Brain microvascular endothelial cell (primary cell): ENCODE results near the gene SMIM35.

Experiments used
- DNase-seq: peaks from one replicate; pipeline ENCODE4 v3.0.0-alpha.2; 2020
- H3K27ac ChIP-seq: fragments of 250-450 bp; sonication (Bioruptor Pico); 2 replicates; pipeline ENCODE4 v1.5.1; 2020; ENCODE audit warnings: mild to moderate bottlenecking, moderate library complexity
- H3K27me3 ChIP-seq: fragments of 250-450 bp; sonication (Bioruptor Pico); replicated peaks from 2 replicates; pipeline ENCODE4 v1.5.1; 2020; ENCODE audit warnings: mild to moderate bottlenecking
- H3K36me3 ChIP-seq: fragments of 250-450 bp; sonication (Bioruptor Pico); replicated peaks from 2 replicates; pipeline ENCODE4 v1.5.1; 2020; ENCODE audit warnings: mild to moderate bottlenecking
- H3K4me3 ChIP-seq: 2 replicates; pipeline ENCODE4 v1.5.1; 2011; ENCODE audit warnings: low read depth, mild to moderate bottlenecking, control low read depth, low read length, moderate library complexity
- CTCF ChIP-seq: IDR thresholded peaks from 2 replicates; pipeline ENCODE4 v1.5.1; 2011; ENCODE audit warnings: low read depth, mild to moderate bottlenecking, moderate library complexity, low read length, control low read depth, inconsistent platforms; ENCODE audit errors: missing control alignments
- in situ Hi-C: cut with HindIII; loops from 2 replicates; pipeline ENCODE4 v1.10.0; 2017; ENCODE audit warnings: low sequenced_read_pairs, low pct_ligation_motif_present

SMIM35 gene

GRCh38 chr11:118051611-118052461 lies 34.9 kb downstream of the SMIM35 start:
- Histone ChIP-seq H3K4me3 (no peak overlapping the region), H3K36me3 (no peaks in the 10 kb centered on the region), H3K27ac (no peak overlapping the region), H3K27me3 (peaks cover 2% of the 10 kb centered on the region)
- no peak for TF ChIP-seq CTCF
- DNase-seq: no peak
- in situ Hi-C loops: no loop called here

DNA sequence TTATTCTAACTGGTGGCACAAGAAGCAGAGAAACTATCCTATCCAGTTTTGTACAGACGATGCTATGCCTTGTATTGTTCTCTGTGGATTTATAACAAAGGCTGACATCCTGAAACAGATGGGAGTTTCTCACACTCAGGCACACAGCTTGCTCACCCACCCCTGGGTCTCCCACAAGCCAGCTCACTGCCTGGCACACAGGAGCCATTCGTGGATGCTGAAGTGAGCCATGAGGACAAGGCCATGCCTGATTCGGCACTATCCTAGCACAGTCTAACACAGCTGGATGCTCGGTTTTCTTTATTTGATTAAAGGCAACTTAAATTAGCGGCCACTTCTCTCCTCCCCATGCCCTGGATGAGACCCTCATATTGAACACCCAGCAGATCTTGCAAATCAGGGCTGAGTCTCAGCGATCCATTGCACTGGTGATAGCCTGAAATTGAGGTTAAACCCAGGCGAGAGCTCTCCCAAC lies 35.6 kb downstream of the SMIM35 start:
- H3K27me3 ChIP-seq: peaks cover 2% of the 10 kb centered on the region
- no peak overlapping the region for H3K27ac ChIP-seq
- TF ChIP-seq CTCF: no peak
- no peak overlapping the region for H3K4me3 ChIP-seq
- in situ Hi-C loops: no loop called here
- DNase-seq: no peak
- no peaks in the 10 kb centered on the region for H3K36me3 ChIP-seq

DNA sequence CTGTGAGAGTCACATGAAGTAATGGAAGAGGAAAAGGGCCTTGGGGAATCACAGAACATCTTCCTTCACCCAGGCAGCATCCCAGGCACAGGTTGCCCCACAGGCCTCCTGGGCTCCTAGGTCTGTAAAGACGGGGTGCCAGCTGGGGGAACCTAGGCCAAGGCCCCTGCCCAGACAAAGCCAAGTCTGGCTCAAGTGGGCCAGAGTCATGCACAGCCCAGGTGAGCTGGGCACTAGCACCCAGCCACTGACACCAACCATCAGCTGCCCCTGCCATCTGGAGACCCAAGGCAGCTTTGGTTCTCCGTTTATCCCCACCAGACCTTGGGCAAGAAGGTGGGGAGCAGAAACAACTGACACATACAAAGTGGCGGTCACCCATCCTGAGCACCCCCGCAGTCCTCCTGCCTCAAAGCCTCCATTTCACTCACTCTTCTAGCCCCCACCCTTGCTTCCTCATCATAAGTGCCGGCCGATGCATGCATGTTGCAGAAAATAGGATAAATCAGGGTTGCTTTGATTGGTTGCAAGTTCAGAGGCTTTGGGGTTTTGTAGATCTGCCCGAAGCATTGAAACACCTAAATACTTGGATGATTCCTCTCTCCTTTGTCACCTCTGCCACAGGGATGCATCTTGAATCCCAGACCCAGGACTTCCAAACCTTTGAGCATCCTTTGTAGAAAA lies 36.4 kb downstream of the SMIM35 start:
- Histone ChIP-seq H3K4me3 (no peak overlapping the region), H3K27me3 (peaks cover 2% of the 10 kb centered on the region), H3K36me3 (no peaks in the 10 kb centered on the region), H3K27ac (no peak overlapping the region)
- DNase-seq: no peak
- in situ Hi-C loops: no loop called here
- TF ChIP-seq CTCF: no peak

- Histone ChIP-seq H3K4me3 (no peak overlapping the region), H3K27me3 (peaks cover 2% of the 10 kb centered on the region), H3K27ac (no peak overlapping the region), H3K36me3 (no peaks in the 10 kb centered on the region)
- no peak for DNase-seq
- no peak for TF ChIP-seq CTCF
- in situ Hi-C loops: no loop called here
Observed at GRCh38 chr11:118049771-118050170, 37.0 kb downstream of the SMIM35 start.

DNA sequence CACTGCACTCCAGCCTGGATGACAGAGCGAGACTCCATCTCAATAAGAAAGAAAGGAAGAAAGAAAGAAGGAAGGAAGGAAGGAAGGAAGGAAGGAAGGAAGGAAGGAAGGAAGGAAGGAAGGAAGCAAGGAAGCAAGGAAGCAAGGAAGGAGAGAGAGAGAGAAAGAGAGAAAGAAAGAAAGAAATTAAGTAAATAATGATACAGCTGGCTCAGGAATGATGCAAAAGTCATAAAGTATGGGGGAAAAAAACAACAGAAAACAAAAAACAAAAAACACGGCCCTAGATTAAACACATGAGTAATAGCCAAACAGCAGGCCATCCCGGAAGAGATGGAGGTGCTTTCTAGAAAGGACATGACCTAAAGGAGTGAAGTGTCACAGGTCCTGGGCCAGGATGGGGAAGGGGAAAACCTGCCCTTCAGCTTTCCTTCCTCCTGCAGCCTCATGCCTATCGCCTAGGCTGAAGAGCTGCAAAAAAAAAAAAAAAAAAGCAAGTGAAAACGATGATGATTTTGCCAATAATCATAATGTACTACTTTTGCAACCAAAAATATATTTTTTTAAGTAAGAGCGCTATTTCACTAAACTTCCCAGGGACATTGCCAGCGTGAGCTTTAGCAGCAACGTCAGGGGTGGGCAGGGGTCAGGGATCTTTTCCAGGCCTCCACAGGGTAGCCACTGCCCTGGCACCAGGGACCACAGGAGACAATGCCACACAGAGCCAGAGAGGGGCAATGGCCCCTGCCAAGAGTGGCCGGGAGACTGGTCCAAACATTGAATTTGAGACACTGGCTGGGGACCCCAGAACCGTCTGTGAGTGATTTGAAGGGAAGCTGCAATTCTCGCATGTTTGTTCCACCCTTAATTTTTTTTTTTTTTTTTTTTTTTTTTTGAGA lies 38.0 kb downstream of the SMIM35 start:
- no peak overlapping the region for H3K4me3 ChIP-seq
- H3K27ac ChIP-seq: no peak overlapping the region
- in situ Hi-C loops: no loop called here
- DNase-seq: no peak
- no peaks in the 10 kb centered on the region for H3K36me3 ChIP-seq
- TF ChIP-seq CTCF: no peak
- peaks cover 2% of the 10 kb centered on the region for H3K27me3 ChIP-seq
